ENCODE measurements around the gene TTF2.
"Not testable (repeated sequence)": the region's sequence is repeated elsewhere in the genome, so short reads cannot be mapped to it uniquely, and the experiment has no call there.

TTF2 gene

DNA sequence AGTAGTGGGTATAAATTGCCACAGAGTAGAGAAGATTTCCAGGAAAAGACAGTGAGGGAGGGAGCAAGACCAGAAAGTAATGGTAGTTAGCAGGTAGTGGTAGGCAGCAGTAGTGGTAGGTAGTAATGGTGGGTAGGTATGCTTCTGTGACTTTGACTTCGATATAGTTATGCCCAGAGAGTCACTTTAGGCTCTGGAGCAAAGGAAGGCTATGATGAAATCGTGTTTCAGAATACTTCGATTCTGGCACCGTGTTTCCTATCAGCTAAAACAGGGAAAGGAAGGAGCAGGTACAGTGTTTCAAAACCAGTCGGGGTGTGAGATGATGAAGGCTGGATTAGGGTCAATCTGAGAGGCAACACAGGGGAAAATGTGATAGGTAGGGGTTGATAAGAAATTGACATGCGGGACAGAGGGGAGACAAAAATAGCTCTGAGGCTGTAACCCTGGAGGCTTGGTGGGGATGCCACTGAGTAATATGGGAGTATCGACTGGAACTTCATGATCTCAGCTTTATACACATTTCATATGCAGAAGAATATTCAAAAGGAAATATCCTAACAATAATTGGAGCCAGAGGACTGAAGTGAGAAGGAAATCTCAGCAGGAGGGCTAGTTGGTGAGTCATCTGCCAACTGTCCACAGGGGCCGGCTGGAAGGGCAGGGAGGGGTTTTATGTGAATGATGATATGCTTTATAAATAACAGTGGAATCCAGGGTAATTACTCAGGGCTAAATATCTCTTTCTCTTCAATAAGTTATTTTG, 86.6 kb downstream of the TTF2 start:
- DNase-seq (ENCODE audit: insufficient read length, low spot score) (no peak), FAIRE-seq (no peak)

- FAIRE-seq = no peak
Measured at GRCh38 chr1:117147341-117147831, 87.3 kb downstream of the TTF2 start.

DNA sequence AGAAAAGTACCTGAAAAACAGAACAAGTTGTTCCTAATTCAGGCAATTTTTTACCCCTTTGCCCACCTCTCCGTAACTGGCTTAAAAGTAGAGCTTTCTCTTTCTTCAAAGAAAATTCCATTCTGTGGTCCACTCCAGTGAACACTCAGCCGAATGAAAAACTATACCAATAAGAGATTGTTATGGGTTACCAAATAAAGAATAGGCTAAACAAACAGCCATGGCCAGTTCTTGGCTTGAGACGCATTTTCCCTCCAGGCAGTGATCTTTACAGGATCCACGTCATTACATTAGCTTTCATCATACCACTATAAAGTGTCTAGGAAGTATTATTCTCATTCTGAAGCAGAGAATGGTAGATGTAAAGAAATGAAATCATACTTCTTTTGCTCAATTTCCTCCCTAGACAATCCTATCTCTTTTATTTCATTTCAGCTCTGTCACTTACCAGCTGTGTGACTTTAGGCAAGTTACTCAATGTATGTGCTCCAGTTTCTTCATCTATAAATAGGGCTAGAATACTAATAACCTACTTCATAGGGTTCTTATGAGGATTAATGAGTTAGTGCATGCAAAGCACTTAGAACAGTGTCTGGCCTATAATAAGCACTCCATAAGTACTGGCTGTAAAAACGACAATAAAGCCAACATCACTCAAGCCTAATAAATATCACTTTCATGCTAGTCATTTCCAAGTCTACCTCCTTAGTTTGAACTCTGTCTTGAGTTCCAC, 87.9 kb downstream of the TTF2 start:
- FAIRE-seq (no peak), DNase-seq (ENCODE audit: insufficient read length, low spot score) (no peak)

More at GRCh38 chr1:117147341-117147831, 87.3 kb downstream of the TTF2 start:
- DNase-seq (ENCODE audit: insufficient read length, low spot score) = no peak

- no peak for DNase-seq (ENCODE audit: insufficient read length, low spot score)
Measured at GRCh38 chr1:117150316-117150715, 90.2 kb downstream of the TTF2 start.

GRCh38 chr1:117151305-117151704, 91.2 kb downstream of the TTF2 start:
- not testable (repeated sequence) for FAIRE-seq; DNase-seq (ENCODE audit: insufficient read length, low spot score)

More at GRCh38 chr1:117150316-117150715, 90.2 kb downstream of the TTF2 start:
- no peak for FAIRE-seq

All from GM19239 (cell line).